Liver (tissue), 9 donors: Measurements from ENCODE around the gene ADRA2B. TPM values are rescaled to one million over a fixed set of nuclear protein-coding genes. Genes with fewer than 3 reads are reported as not detected.

ENCODE experiments used
- DNase-seq: peaks from one replicate; pipeline ENCODE4 v3.0.0-alpha.2; 2017; ENCODE audit warnings: low spot score
- H3K27ac ChIP-seq, 2 donors: one replicate each; pipeline ENCODE4 v1.7.0; 2013; ENCODE audit warnings: inconsistent platforms in 2 of 2, low read length in 2 of 2, control low read depth in 1 of 2, low read depth in 1 of 2, mild to moderate bottlenecking in 1 of 2
- H3K27me3 ChIP-seq, 4 donors: one replicate each; pipeline versions ENCODE4 v1.6.1 to v1.7.0; 2013; ENCODE audit warnings: low read length in 3 of 4, inconsistent platforms in 1 of 4, mild to moderate bottlenecking in 1 of 4, moderate library complexity in 1 of 4; ENCODE audit not compliant: control insufficient read depth in 4 of 4, insufficient read depth in 4 of 4
- H3K36me3 ChIP-seq, 4 donors: one replicate each; pipeline versions ENCODE4 v1.6.1 to v1.7.0; 2013; ENCODE audit warnings: low read length in 3 of 4, mild to moderate bottlenecking in 3 of 4, low read depth in 1 of 4, moderate library complexity in 1 of 4; ENCODE audit not compliant: control insufficient read depth in 4 of 4, insufficient read depth in 3 of 4
- H3K4me1 ChIP-seq, 4 donors: one replicate each; pipeline versions ENCODE4 v1.6.1 to v1.7.0; 2013; ENCODE audit warnings: low read length in 3 of 4, mild to moderate bottlenecking in 3 of 4, moderate library complexity in 1 of 4; ENCODE audit not compliant: control insufficient read depth in 4 of 4, insufficient read depth in 4 of 4
- H3K4me3 ChIP-seq, 3 donors: one replicate each; pipeline versions ENCODE4 v1.6.1 to v1.7.0; 2013; ENCODE audit warnings: low read length in 3 of 3, control low read depth in 1 of 3, low read depth in 1 of 3, mild to moderate bottlenecking in 1 of 3
- H3K9ac ChIP-seq, 2 donors: one replicate each; pipeline ENCODE4 v1.7.0; 2013; ENCODE audit warnings: low read length in 2 of 2, mild to moderate bottlenecking in 2 of 2, moderate library complexity in 2 of 2, control low read depth in 1 of 2, low read depth in 1 of 2
- H3K9me3 ChIP-seq, 4 donors: one replicate each; pipeline versions ENCODE4 v1.6.1 to v1.7.0; 2013; ENCODE audit warnings: low read length in 3 of 4; ENCODE audit not compliant: control insufficient read depth in 4 of 4
- ATF3 ChIP-seq: IDR thresholded peaks from 2 replicates; pipeline ENCODE4 v1.6.1; 2016; ENCODE audit warnings: antibody characterized with exemption
- FOXA1 ChIP-seq: IDR thresholded peaks from 2 replicates; pipeline ENCODE4 v1.6.1; 2016; ENCODE audit warnings: antibody characterized with exemption
- FOXA2 ChIP-seq: IDR thresholded peaks from 2 replicates; pipeline ENCODE4 v1.6.1; 2016; ENCODE audit warnings: antibody characterized with exemption
- HNF4A ChIP-seq, 2 donors: conservative IDR thresholded peaks; 2 replicates each; pipeline ENCODE4 v1.6.1; 2016; ENCODE audit warnings: antibody characterized with exemption in 2 of 2, mild to moderate bottlenecking in 2 of 2
- HNF4G ChIP-seq: IDR thresholded peaks from 2 replicates; pipeline ENCODE4 v1.6.1; 2016; ENCODE audit warnings: antibody characterized with exemption
- MAX ChIP-seq: IDR thresholded peaks from 2 replicates; pipeline ENCODE4 v1.6.1; 2016; ENCODE audit warnings: antibody characterized with exemption
- RAD21 ChIP-seq, 2 donors: IDR thresholded peaks; 2 replicates each; pipeline ENCODE4 v1.6.1; 2016; ENCODE audit warnings: antibody characterized with exemption in 2 of 2, mild to moderate bottlenecking in 2 of 2
- REST ChIP-seq: IDR thresholded peaks from 2 replicates; pipeline ENCODE4 v1.6.1; 2016; ENCODE audit warnings: antibody characterized with exemption, mild to moderate bottlenecking
- SP1 ChIP-seq: IDR thresholded peaks from 2 replicates; pipeline ENCODE4 v1.6.1; 2018; ENCODE audit warnings: antibody characterized with exemption, mild to moderate bottlenecking
- TAF1 ChIP-seq: conservative IDR thresholded peaks from 2 replicates; pipeline ENCODE4 v1.6.1; 2016; ENCODE audit warnings: antibody characterized with exemption, mild to moderate bottlenecking
- YY1 ChIP-seq: IDR thresholded peaks from 2 replicates; pipeline ENCODE4 v1.6.1; 2016; ENCODE audit warnings: antibody characterized with exemption, mild to moderate bottlenecking
- ZBTB33 ChIP-seq: IDR thresholded peaks from 2 replicates; pipeline ENCODE4 v1.6.1; 2016; ENCODE audit warnings: antibody characterized with exemption
- WGBS: extraction: QIAGEN DNeasy Blood & Tissue Kit; methylation state at CpG from one replicate; pipeline ENCODE4 v1.1.7; 2013; 5-methylcytosine and 5-hydroxymethylcytosine counted together
- polyA plus RNA-seq, 2 donors: library from polyadenylated mRNA; stranded (reverse) in 1 of 2; unstranded in 1 of 2; fragments of 200-250 nt in 1 of 2; fragments of >200 nt in 1 of 2; fragmentation: Nextera tagmentation in 1 of 2; extraction: Ambion mirVana in 1 of 2; gene quantifications; one replicate each; pipeline versions ENCODE4 v1.2.1 to v1.2.3, GENCODE V29; 2013 to 2015
- total RNA-seq, 2 donors: library from RNA; depleted of rRNA; stranded (reverse); fragments of >200 nt; gene quantifications; one replicate each; pipeline ENCODE4 v1.2.3, GENCODE V29; 2014
- donor health status: healthy.
- donor health status: healthy.
- donor health status: healthy.
- donor health status: healthy.
- donor health status: healthy.

Gene ADRA2B
- total and polyA plus RNA-seq, 4 donors: 1.3 to 8.6 (median 3.0) TPM

GRCh38 chr2:96146881-96147592 is 30.7 kb upstream of the ADRA2B start:
- Histone ChIP-seq H3K9ac (no peak overlapping the region), H3K4me3 (no peak overlapping the region)

More at GRCh38 chr2:96146881-96147592, 30.7 kb upstream of the ADRA2B start:
- WGBS: 92% methylated on average over 9 of the region's 9 CpGs
- TF ChIP-seq ATF3: no peak
- no peak for TF ChIP-seq SP1
- no peak for TF ChIP-seq REST
- no peak for TF ChIP-seq MAX
- TF ChIP-seq YY1: no peak
- TF ChIP-seq RAD21 (IDR thresholded peaks at IDR 0.05): no peak
- TF ChIP-seq FOXA1: no peak
- no peak for TF ChIP-seq HNF4A (conservative IDR thresholded peaks at IDR 0.05)
- no peak for TF ChIP-seq HNF4G
- TF ChIP-seq FOXA2: no peak
- no peak for TF ChIP-seq ZBTB33
- no peak for TF ChIP-seq TAF1
- H3K36me3 ChIP-seq: no peaks in the 10 kb centered on the region
- no peak for DNase-seq
- H3K9me3 ChIP-seq: no peaks in the 10 kb centered on the region
- peaks cover 0 to 8% (median 5%) of the 10 kb centered on the region in 4 donors for H3K4me1 ChIP-seq
- peak overlapping the region in 1 of 2 donors; percentile 39 for H3K27ac ChIP-seq
- no peaks in the 10 kb centered on the region for H3K27me3 ChIP-seq
